GM23338 (cell line): ENCODE measurements around the gene PLD2. TPM values are rescaled to one million over a fixed set of nuclear protein-coding genes. Genes with fewer than 3 reads are reported as not detected.

Experiments used
- ATAC-seq: fragments of 200-7000 bp; cut with Tn5 transposase; 3 replicates; pipeline ENCODE4 v1.9.1; 2020
- DNase-seq: peaks from one replicate; pipeline ENCODE4 v3.0.0-alpha.2; 2015; ENCODE audit warnings: low spot score
- H2AFZ ChIP-seq: fragments of 200-600 bp; sonication (generic); 2 replicates; pipeline ENCODE4 v1.8.0; 2016; ENCODE audit warnings: antibody characterized with exemption, mild to moderate bottlenecking, moderate library complexity
- H3F3A ChIP-seq: fragments of 200-600 bp; sonication (generic); replicated peaks from 2 replicates; pipeline ENCODE4 v1.8.0; 2017; ENCODE audit warnings: antibody characterized with exemption, mixed run types, low read depth
- H3K27ac ChIP-seq: fragments of 200-600 bp; sonication (generic); 2 replicates; pipeline ENCODE4 v1.6.1; 2016; ENCODE audit warnings: low read depth
- H3K27me3 ChIP-seq: fragments of 200-600 bp; sonication (generic); 2 replicates; pipeline ENCODE4 v1.8.0; 2016; ENCODE audit warnings: mild to moderate bottlenecking, mixed run types, moderate library complexity; ENCODE audit not compliant: insufficient read depth
- H3K36me3 ChIP-seq: fragments of 200-600 bp; sonication (generic); 2 replicates; pipeline ENCODE4 v1.8.0; 2016; ENCODE audit warnings: mild to moderate bottlenecking; ENCODE audit not compliant: insufficient read depth
- H3K4me1 ChIP-seq: fragments of 200-600 bp; sonication (generic); 2 replicates; pipeline ENCODE4 v1.8.0; 2016; ENCODE audit warnings: mild to moderate bottlenecking, moderate library complexity; ENCODE audit not compliant: insufficient read depth
- H3K4me2 ChIP-seq: fragments of 200-600 bp; sonication (generic); 2 replicates; pipeline ENCODE4 v1.7.1; 2017; ENCODE audit warnings: mixed run types
- H3K4me3 ChIP-seq: fragments of 200-600 bp; sonication (generic); 2 replicates; pipeline ENCODE4 v1.6.1; 2016; ENCODE audit warnings: mixed run types
- H3K79me2 ChIP-seq: fragments of 200-600 bp; sonication (generic); replicated peaks from 2 replicates; pipeline ENCODE4 v1.8.0; 2017; ENCODE audit warnings: mild to moderate bottlenecking; ENCODE audit not compliant: insufficient read depth
- H3K9me2 ChIP-seq: fragments of 200-600 bp; sonication (generic); 2 replicates; pipeline ENCODE4 v1.8.0; 2017; ENCODE audit not compliant: insufficient read depth
- H4K20me1 ChIP-seq: fragments of 200-600 bp; sonication (generic); replicated peaks from 2 replicates; pipeline ENCODE4 v1.8.0; 2017; ENCODE audit warnings: mild to moderate bottlenecking; ENCODE audit not compliant: insufficient read depth
- H3K27ac Mint-ChIP-seq: 2 replicates; pipeline ENCODE4 v1.8.0; 2020; ENCODE audit warnings: inconsistent platforms, mild to moderate bottlenecking, moderate library complexity, mixed read lengths
- H3K27me3 Mint-ChIP-seq: 3 replicates; pipeline ENCODE4 v1.8.0; 2022; ENCODE audit warnings: low read depth, mild to moderate bottlenecking, moderate library complexity, mixed read lengths, inconsistent platforms; ENCODE audit not compliant: insufficient read depth, poor library complexity
- H3K36me3 Mint-ChIP-seq: 3 replicates; pipeline ENCODE4 v1.8.0; 2021; ENCODE audit warnings: low read depth, mild to moderate bottlenecking, inconsistent platforms, moderate library complexity, mixed read lengths
- H3K4me1 Mint-ChIP-seq: 3 replicates; pipeline ENCODE4 v1.8.0; 2020; ENCODE audit warnings: mild to moderate bottlenecking, inconsistent platforms, mixed read lengths
- H3K4me3 Mint-ChIP-seq: 3 replicates; pipeline ENCODE4 v1.8.0; 2021; ENCODE audit warnings: moderate library complexity, mild to moderate bottlenecking, inconsistent platforms, mixed read lengths
- H3K9me3 Mint-ChIP-seq: 3 replicates; pipeline ENCODE4 v1.8.0; 2020; ENCODE audit warnings: moderate library complexity, mild to moderate bottlenecking, inconsistent platforms, mixed read lengths
- CREB1 ChIP-seq: fragments of 250-450 bp; sonication (Bioruptor Pico); IDR thresholded peaks from 2 replicates; pipeline ENCODE4 v1.5.0; 2020; ENCODE audit warnings: low read depth, mild to moderate bottlenecking, moderate library complexity
- EZH2 ChIP-seq: fragments of 200-600 bp; sonication (generic); IDR thresholded peaks from one replicate; pipeline ENCODE4 v1.8.0; 2017; ENCODE audit warnings: antibody characterized with exemption, mild to moderate bottlenecking, low read depth; ENCODE audit not compliant: unreplicated experiment
- EZH2phosphoT487 ChIP-seq: fragments of 200-600 bp; sonication (generic); IDR thresholded peaks from one replicate; pipeline ENCODE4 v1.8.1; 2018; ENCODE audit warnings: antibody characterized with exemption; ENCODE audit not compliant: unreplicated experiment
- JUNB ChIP-seq: IDR thresholded peaks from one replicate; pipeline ENCODE4 v1.6.1; 2016; ENCODE audit warnings: antibody characterized with exemption; ENCODE audit not compliant: unreplicated experiment
- NANOG ChIP-seq: IDR thresholded peaks from 2 replicates; pipeline ENCODE4 v1.6.1; 2016; ENCODE audit warnings: antibody characterized with exemption, borderline replicate concordance
- POLR2AphosphoS5 ChIP-seq: IDR thresholded peaks from 2 replicates; pipeline ENCODE4 v1.6.1; 2016; ENCODE audit warnings: antibody characterized with exemption, low read depth
- STAT1 ChIP-seq: IDR thresholded peaks from one replicate; pipeline ENCODE4 v1.6.1; 2016; ENCODE audit warnings: antibody characterized with exemption; ENCODE audit not compliant: unreplicated experiment
- ZNF114 ChIP-seq: fragments of 250-450 bp; sonication (Bioruptor Pico); IDR thresholded peaks from 2 replicates; pipeline ENCODE4 v1.5.0; 2020; ENCODE audit warnings: mild to moderate bottlenecking, moderate library complexity
- ZNF331 ChIP-seq: fragments of 250-450 bp; sonication (Bioruptor Pico); IDR thresholded peaks from 2 replicates; pipeline ENCODE4 v1.5.0; 2020; ENCODE audit warnings: low read depth, mild to moderate bottlenecking, moderate library complexity
- ZNF462 ChIP-seq: fragments of 250-450 bp; sonication (Bioruptor Pico); IDR thresholded peaks from 2 replicates; pipeline ENCODE4 v1.5.0; 2020; ENCODE audit warnings: mild to moderate bottlenecking, moderate library complexity
- polyA plus RNA-seq: library from polyadenylated mRNA; unstranded; fragments of >200 nt; fragmentation: Nextera tagmentation; extraction: Ambion mirVana; gene quantifications from 2 replicates; pipeline ENCODE4 v1.2.1, GENCODE V29; 2016
- total RNA-seq: library from RNA; depleted of rRNA; stranded (reverse); fragments of >200 nt; shearing (Covaris generic); gene quantifications from 2 replicates; pipeline ENCODE4 v1.2.3, GENCODE V29; 2014
- TF ChIP-seq, protein P1 (sequence below), 2 experiments: fragments of 200-600 bp in 1 of 2; sonication (generic) in 1 of 2; conservative IDR thresholded peaks; 2 replicates each; pipeline versions ENCODE4 v1.5.1 to v1.6.1; 2016 to 2017; ENCODE audit warnings: antibody characterized with exemption in 2 of 2, low read depth in 2 of 2, mild to moderate bottlenecking in 2 of 2, moderate library complexity in 1 of 2
- TF ChIP-seq, protein P2 (sequence below): IDR thresholded peaks from 2 replicates; pipeline ENCODE4 v1.6.1; 2016; ENCODE audit warnings: antibody characterized with exemption
- TF ChIP-seq, protein P3 (sequence below): IDR thresholded peaks from one replicate; pipeline ENCODE4 v1.6.1; 2018; ENCODE audit warnings: antibody characterized with exemption; ENCODE audit not compliant: unreplicated experiment

Gene PLD2
- total and polyA plus RNA-seq, 2 experiments from 2014 or later = 20.2 to 55.9 TPM

DNA sequence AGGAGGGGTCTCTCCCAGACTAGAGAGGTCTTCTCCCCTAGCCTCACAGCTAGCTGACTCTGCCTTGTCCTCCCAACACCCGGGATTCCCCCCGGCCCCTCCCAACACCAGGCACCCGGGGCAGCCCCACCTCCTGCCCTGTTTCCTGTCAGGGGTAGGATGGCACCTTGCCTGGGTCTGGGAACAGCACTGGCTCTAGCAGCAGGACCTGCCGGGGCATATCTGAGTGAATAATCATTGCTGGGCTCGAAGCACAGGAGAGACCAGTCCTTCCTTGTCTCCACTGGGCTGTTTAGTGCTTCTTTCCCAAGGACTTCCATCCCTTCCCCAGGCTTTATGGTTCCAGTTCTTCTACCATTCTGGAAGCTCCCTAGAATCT lies 51.9 kb downstream of the PLD2 start:
- Mint-ChIP-seq H3K27ac (peak overlapping the region; percentile 85), H3K27me3 (peaks cover 12% of the 10 kb centered on the region), H3K9me3 (no peaks in the 10 kb centered on the region), H3K4me1 (peaks cover 60% of the 10 kb centered on the region), H3K36me3 (peaks cover 9% of the 10 kb centered on the region; the same call in 1 of the 3 replicates), H3K4me3 (peak overlapping the region; percentile 31)
- H2AFZ ChIP-seq = no peak overlapping the region
- peaks cover 53% of the 10 kb centered on the region for H3K4me1 ChIP-seq
- no peaks in the 10 kb centered on the region for H3K27me3 ChIP-seq
- H3K4me2 ChIP-seq = peak overlapping the region; percentile 75
- peaks cover 5% of the 10 kb centered on the region; the same call in 1 of the 2 replicates for H4K20me1 ChIP-seq
- H3K79me2 ChIP-seq = peaks cover 28% of the 10 kb centered on the region
- H3K27ac ChIP-seq = peak overlapping the region; percentile 85
- peak; percentile 44 for ATAC-seq
- H3K9me2 ChIP-seq = no peaks in the 10 kb centered on the region
- H3F3A ChIP-seq = peaks cover 13% of the 10 kb centered on the region; the same call in 1 of the 2 replicates
- H3K4me3 ChIP-seq = peak overlapping the region; percentile 43; the same call in 1 of the 2 replicates
- no peak for TF ChIP-seq ZNF462 (CRISPR knock-in tag)
- no peak for TF ChIP-seq JUNB
- no peak for TF ChIP-seq EZH2
- TF ChIP-seq ZNF114 = no peak
- TF ChIP-seq ZNF331 = no peak
- TF ChIP-seq, protein P1, sequence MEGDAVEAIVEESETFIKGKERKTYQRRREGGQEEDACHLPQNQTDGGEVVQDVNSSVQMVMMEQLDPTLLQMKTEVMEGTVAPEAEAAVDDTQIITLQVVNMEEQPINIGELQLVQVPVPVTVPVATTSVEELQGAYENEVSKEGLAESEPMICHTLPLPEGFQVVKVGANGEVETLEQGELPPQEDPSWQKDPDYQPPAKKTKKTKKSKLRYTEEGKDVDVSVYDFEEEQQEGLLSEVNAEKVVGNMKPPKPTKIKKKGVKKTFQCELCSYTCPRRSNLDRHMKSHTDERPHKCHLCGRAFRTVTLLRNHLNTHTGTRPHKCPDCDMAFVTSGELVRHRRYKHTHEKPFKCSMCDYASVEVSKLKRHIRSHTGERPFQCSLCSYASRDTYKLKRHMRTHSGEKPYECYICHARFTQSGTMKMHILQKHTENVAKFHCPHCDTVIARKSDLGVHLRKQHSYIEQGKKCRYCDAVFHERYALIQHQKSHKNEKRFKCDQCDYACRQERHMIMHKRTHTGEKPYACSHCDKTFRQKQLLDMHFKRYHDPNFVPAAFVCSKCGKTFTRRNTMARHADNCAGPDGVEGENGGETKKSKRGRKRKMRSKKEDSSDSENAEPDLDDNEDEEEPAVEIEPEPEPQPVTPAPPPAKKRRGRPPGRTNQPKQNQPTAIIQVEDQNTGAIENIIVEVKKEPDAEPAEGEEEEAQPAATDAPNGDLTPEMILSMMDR (conservative IDR thresholded peaks at IDR 0.05; ENCODE audit: low read depth in 2 of 2) = no peak
- no peak for TF ChIP-seq EZH2phosphoT487
- TF ChIP-seq STAT1 = no peak
- TF ChIP-seq NANOG = no peak
- TF ChIP-seq, protein P2, sequence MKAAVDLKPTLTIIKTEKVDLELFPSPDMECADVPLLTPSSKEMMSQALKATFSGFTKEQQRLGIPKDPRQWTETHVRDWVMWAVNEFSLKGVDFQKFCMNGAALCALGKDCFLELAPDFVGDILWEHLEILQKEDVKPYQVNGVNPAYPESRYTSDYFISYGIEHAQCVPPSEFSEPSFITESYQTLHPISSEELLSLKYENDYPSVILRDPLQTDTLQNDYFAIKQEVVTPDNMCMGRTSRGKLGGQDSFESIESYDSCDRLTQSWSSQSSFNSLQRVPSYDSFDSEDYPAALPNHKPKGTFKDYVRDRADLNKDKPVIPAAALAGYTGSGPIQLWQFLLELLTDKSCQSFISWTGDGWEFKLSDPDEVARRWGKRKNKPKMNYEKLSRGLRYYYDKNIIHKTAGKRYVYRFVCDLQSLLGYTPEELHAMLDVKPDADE = no peak
- TF ChIP-seq POLR2AphosphoS5 = no peak
- no peak for TF ChIP-seq CREB1 (CRISPR knock-in tag)
- TF ChIP-seq, protein P3, sequence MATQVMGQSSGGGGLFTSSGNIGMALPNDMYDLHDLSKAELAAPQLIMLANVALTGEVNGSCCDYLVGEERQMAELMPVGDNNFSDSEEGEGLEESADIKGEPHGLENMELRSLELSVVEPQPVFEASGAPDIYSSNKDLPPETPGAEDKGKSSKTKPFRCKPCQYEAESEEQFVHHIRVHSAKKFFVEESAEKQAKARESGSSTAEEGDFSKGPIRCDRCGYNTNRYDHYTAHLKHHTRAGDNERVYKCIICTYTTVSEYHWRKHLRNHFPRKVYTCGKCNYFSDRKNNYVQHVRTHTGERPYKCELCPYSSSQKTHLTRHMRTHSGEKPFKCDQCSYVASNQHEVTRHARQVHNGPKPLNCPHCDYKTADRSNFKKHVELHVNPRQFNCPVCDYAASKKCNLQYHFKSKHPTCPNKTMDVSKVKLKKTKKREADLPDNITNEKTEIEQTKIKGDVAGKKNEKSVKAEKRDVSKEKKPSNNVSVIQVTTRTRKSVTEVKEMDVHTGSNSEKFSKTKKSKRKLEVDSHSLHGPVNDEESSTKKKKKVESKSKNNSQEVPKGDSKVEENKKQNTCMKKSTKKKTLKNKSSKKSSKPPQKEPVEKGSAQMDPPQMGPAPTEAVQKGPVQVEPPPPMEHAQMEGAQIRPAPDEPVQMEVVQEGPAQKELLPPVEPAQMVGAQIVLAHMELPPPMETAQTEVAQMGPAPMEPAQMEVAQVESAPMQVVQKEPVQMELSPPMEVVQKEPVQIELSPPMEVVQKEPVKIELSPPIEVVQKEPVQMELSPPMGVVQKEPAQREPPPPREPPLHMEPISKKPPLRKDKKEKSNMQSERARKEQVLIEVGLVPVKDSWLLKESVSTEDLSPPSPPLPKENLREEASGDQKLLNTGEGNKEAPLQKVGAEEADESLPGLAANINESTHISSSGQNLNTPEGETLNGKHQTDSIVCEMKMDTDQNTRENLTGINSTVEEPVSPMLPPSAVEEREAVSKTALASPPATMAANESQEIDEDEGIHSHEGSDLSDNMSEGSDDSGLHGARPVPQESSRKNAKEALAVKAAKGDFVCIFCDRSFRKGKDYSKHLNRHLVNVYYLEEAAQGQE = no peak
- peak; percentile 40 for DNase-seq
- no peaks in the 10 kb centered on the region for H3K36me3 ChIP-seq
